Esophagus squamous epithelium (tissue), 4 donors: ENCODE results near the gene KIR3DL1.
"Not testable (repeated sequence)": the region's sequence is repeated elsewhere in the genome, so short reads cannot be mapped to it uniquely, and the experiment has no call there.

Experiments used
- POLR2A ChIP-seq, 4 donors: fragments of 450-650 bp; IDR thresholded peaks; one replicate each; pipeline ENCODE4 v1.6.1; 2017; ENCODE audit warnings: antibody characterized with exemption in 4 of 4, mild to moderate bottlenecking in 4 of 4, moderate library complexity in 3 of 4
- TF ChIP-seq, protein P1 (sequence below), 6 experiments: fragments of 450-650 bp in 4 of 6; fragments of 200-600 bp in 2 of 6; sonication (generic) in 2 of 6; IDR thresholded peaks; one replicate each; pipeline ENCODE4 v1.5.1; 2016 to 2019; ENCODE audit warnings: antibody characterized with exemption in 6 of 6, mild to moderate bottlenecking in 4 of 6, moderate library complexity in 4 of 6

GRCh38 chr19:54777851-54778250, 38.4 kb upstream of the KIR3DL1 start:
- TF ChIP-seq, protein P1, sequence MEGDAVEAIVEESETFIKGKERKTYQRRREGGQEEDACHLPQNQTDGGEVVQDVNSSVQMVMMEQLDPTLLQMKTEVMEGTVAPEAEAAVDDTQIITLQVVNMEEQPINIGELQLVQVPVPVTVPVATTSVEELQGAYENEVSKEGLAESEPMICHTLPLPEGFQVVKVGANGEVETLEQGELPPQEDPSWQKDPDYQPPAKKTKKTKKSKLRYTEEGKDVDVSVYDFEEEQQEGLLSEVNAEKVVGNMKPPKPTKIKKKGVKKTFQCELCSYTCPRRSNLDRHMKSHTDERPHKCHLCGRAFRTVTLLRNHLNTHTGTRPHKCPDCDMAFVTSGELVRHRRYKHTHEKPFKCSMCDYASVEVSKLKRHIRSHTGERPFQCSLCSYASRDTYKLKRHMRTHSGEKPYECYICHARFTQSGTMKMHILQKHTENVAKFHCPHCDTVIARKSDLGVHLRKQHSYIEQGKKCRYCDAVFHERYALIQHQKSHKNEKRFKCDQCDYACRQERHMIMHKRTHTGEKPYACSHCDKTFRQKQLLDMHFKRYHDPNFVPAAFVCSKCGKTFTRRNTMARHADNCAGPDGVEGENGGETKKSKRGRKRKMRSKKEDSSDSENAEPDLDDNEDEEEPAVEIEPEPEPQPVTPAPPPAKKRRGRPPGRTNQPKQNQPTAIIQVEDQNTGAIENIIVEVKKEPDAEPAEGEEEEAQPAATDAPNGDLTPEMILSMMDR (IDR thresholded peaks at IDR 0.05), result not testable (repeated sequence)
- not testable (repeated sequence) for TF ChIP-seq POLR2A (IDR thresholded peaks at IDR 0.05)
